Measurements from ENCODE around the gene ZNF333.

ZNF333 gene

GRCh38 chr19:14689598-14690503 lies at the start of gene ZNF333:
TSS of gene ZNF333 (plus strand) at chr19:14690048. CDS start at chr19:14693492, 3,444 bp downstream.
- peak; percentile 95 for DNase-seq

GRCh38 chr19:14648506-14648905 lies 41.3 kb upstream of the ZNF333 start:
- no peak for DNase-seq

- no peak for DNase-seq
Measured at GRCh38 chr19:14649020-14649419, 40.8 kb upstream of the ZNF333 start.

- DNase-seq: no peak
Measured at GRCh38 chr19:14650161-14650560, 39.7 kb upstream of the ZNF333 start.

- DNase-seq: no peak
Measured at GRCh38 chr19:14654786-14655560, 34.9 kb upstream of the ZNF333 start.

- DNase-seq: no peak
Measured at GRCh38 chr19:14655726-14656125, 34.1 kb upstream of the ZNF333 start.

- no peak for DNase-seq
Measured at GRCh38 chr19:14659874-14660489, 29.9 kb upstream of the ZNF333 start.

GRCh38 chr19:14661372-14661924 lies 28.4 kb upstream of the ZNF333 start:
- DNase-seq: no peak

GRCh38 chr19:14669940-14670339 lies 19.9 kb upstream of the ZNF333 start:
- DNase-seq: no peak

- no peak for DNase-seq
Measured at GRCh38 chr19:14670408-14670807, 19.4 kb upstream of the ZNF333 start.

- DNase-seq: no peak
Measured at GRCh38 chr19:14672188-14672872, 17.5 kb upstream of the ZNF333 start.

GRCh38 chr19:14673088-14673487 lies 16.8 kb upstream of the ZNF333 start:
- no peak for DNase-seq

GRCh38 chr19:14674764-14675163 lies 15.1 kb upstream of the ZNF333 start, which contains the start of gene ADGRE3:
TSS of gene ADGRE3 (minus strand) at chr19:14674844. CDS start at chr19:14674770, 74 bp downstream.
- no peak for DNase-seq

- no peak for DNase-seq
Measured at GRCh38 chr19:14676762-14677161, 13.1 kb upstream of the ZNF333 start.

GRCh38 chr19:14677464-14677863 lies 12.4 kb upstream of the ZNF333 start:
- no peak for DNase-seq

- DNase-seq: no peak
Measured at GRCh38 chr19:14678199-14678598, 11.6 kb upstream of the ZNF333 start.

GRCh38 chr19:14682084-14682483 lies 7.8 kb upstream of the ZNF333 start:
- no peak for DNase-seq

- no peak for DNase-seq
Measured at GRCh38 chr19:14683439-14683838, 6.4 kb upstream of the ZNF333 start.

GRCh38 chr19:14686411-14686810 lies 3.4 kb upstream of the ZNF333 start:
- DNase-seq: no peak

- no peak for DNase-seq
Measured at GRCh38 chr19:14694641-14695266, 4.9 kb downstream of the ZNF333 start.

- no peak for DNase-seq
Measured at GRCh38 chr19:14695471-14695870, 5.6 kb downstream of the ZNF333 start.

- no peak for DNase-seq
Measured at GRCh38 chr19:14699641-14700040, 9.8 kb downstream of the ZNF333 start.
